Chondrocyte (in vitro differentiated cells): ENCODE measurements around the gene TAB2. TPM values are rescaled to one million over a fixed set of nuclear protein-coding genes. Genes with fewer than 3 reads are reported as not detected.
A peak's percentile ranks its signal among the peaks of the same experiment; 100 is the strongest.

Source experiments
- DNase-seq: peaks from one replicate; pipeline ENCODE4 v3.0.0; 2021; ENCODE audit warnings: mixed read lengths, low spot score
- H3K27ac Mint-ChIP-seq: one replicate; pipeline ENCODE4 v1.8.0; 2021; ENCODE audit warnings: mild to moderate bottlenecking, moderate library complexity, mixed read lengths; ENCODE audit not compliant: unreplicated experiment
- H3K27me3 Mint-ChIP-seq: 2 replicates; pipeline ENCODE4 v1.8.0; 2021; ENCODE audit warnings: low read depth, mixed read lengths
- H3K36me3 Mint-ChIP-seq: 2 replicates; pipeline ENCODE4 v1.8.0; 2021; ENCODE audit warnings: low read depth, mixed read lengths
- H3K4me1 Mint-ChIP-seq: 2 replicates; pipeline ENCODE4 v1.8.0; 2021; ENCODE audit warnings: low read depth, mild to moderate bottlenecking, mixed read lengths
- H3K4me3 Mint-ChIP-seq: one replicate; pipeline ENCODE4 v1.8.0; 2021; ENCODE audit warnings: mild to moderate bottlenecking, moderate library complexity, mixed read lengths; ENCODE audit not compliant: unreplicated experiment
- H3K9me3 Mint-ChIP-seq: 2 replicates; pipeline ENCODE4 v1.8.0; 2021; ENCODE audit warnings: low read depth, mixed read lengths
- total RNA-seq: library from RNA; stranded (reverse); gene quantifications from 3 replicates; pipeline ENCODE4 v1.2.1, GENCODE V29; 2021
- TF ChIP-seq, protein P1 (sequence below): fragments of 200-600 bp; sonication (generic); IDR thresholded peaks from 2 replicates; pipeline ENCODE4 v1.5.0; 2021; ENCODE audit warnings: antibody characterized with exemption, mild to moderate bottlenecking, moderate library complexity

TAB2 gene
- total RNA-seq, 1 donor from 2014 or later: 54.9 TPM

DNA sequence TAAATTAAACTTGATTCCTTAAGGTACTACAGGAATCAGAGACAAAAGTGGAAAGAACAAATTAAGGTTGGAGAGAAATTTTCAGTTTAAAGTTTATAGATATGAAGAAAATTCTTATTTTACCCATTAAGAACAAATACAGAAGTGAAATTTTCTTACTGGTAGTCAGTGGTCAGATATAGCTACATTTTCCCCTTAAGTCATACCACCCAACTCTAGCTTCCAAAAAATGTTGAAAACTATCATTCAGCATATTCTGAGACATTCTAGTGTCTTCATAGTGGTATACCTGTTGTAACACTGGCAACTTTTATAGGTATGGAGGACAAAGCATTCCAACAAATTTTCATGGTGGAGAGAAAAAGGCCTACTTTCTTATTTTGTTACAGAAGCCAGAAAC lies 67.0 kb downstream of the TAB2 start:
- peaks cover 19% of the 10 kb centered on the region for H3K36me3 Mint-ChIP-seq
- no peak for DNase-seq
- no peak overlapping the region for H3K4me3 Mint-ChIP-seq
- TF ChIP-seq, protein P1, sequence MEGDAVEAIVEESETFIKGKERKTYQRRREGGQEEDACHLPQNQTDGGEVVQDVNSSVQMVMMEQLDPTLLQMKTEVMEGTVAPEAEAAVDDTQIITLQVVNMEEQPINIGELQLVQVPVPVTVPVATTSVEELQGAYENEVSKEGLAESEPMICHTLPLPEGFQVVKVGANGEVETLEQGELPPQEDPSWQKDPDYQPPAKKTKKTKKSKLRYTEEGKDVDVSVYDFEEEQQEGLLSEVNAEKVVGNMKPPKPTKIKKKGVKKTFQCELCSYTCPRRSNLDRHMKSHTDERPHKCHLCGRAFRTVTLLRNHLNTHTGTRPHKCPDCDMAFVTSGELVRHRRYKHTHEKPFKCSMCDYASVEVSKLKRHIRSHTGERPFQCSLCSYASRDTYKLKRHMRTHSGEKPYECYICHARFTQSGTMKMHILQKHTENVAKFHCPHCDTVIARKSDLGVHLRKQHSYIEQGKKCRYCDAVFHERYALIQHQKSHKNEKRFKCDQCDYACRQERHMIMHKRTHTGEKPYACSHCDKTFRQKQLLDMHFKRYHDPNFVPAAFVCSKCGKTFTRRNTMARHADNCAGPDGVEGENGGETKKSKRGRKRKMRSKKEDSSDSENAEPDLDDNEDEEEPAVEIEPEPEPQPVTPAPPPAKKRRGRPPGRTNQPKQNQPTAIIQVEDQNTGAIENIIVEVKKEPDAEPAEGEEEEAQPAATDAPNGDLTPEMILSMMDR: no peak
- H3K4me1 Mint-ChIP-seq: peaks cover 22% of the 10 kb centered on the region
- peak overlapping the region; percentile 10 for H3K27ac Mint-ChIP-seq
- no peaks in the 10 kb centered on the region for H3K27me3 Mint-ChIP-seq
- H3K9me3 Mint-ChIP-seq: no peaks in the 10 kb centered on the region

- no peak overlapping the region for H3K4me3 Mint-ChIP-seq
- no peak overlapping the region for H3K27ac Mint-ChIP-seq
- no peaks in the 10 kb centered on the region for H3K27me3 Mint-ChIP-seq
- peaks cover 21% of the 10 kb centered on the region for H3K36me3 Mint-ChIP-seq
- peaks cover 28% of the 10 kb centered on the region for H3K4me1 Mint-ChIP-seq
- no peak for DNase-seq
- no peaks in the 10 kb centered on the region for H3K9me3 Mint-ChIP-seq
- TF ChIP-seq, protein P1: no peak
Observed at GRCh38 chr6:149385998-149386646, 68.6 kb downstream of the TAB2 start.

DNA sequence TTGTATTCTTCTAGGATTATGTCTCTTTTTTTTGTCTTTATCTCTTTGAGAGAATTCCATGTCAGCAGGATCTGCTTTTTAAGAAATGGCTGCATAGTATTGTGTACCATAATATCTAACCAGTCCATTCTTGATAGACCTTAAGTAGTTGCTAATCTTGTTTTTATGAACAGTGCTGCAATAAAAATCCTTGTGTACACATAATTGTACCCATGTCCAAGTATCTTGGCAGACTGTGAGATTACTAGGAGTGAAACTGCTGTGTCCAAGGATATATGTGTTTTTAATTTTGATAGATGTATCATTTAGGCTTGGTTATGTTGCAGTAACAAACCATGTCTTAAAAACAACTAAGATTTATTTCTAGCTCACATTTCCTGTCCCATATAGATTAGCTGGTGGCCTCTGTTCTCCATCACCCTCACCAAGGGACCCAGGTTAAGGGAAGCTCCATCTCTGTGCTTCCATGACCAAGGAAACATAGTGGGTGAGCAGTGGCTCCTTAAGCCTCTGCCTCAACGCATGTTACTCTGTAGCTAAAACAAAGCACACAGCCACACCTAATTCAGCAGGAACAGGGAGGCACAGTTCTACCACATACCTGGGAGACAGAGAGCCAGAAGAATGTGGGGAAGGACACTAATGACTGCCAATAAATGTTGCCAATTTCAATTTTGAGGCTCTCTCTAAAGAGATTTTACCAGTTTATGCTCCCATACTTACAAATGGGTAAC lies 70.4 kb downstream of the TAB2 start:
- Mint-ChIP-seq H3K36me3 (peaks cover 23% of the 10 kb centered on the region), H3K4me1 (peaks cover 42% of the 10 kb centered on the region), H3K27me3 (no peaks in the 10 kb centered on the region), H3K27ac (no peak overlapping the region), H3K9me3 (no peaks in the 10 kb centered on the region), H3K4me3 (no peak overlapping the region)
- DNase-seq: no peak
- TF ChIP-seq, protein P1: no peak

DNA sequence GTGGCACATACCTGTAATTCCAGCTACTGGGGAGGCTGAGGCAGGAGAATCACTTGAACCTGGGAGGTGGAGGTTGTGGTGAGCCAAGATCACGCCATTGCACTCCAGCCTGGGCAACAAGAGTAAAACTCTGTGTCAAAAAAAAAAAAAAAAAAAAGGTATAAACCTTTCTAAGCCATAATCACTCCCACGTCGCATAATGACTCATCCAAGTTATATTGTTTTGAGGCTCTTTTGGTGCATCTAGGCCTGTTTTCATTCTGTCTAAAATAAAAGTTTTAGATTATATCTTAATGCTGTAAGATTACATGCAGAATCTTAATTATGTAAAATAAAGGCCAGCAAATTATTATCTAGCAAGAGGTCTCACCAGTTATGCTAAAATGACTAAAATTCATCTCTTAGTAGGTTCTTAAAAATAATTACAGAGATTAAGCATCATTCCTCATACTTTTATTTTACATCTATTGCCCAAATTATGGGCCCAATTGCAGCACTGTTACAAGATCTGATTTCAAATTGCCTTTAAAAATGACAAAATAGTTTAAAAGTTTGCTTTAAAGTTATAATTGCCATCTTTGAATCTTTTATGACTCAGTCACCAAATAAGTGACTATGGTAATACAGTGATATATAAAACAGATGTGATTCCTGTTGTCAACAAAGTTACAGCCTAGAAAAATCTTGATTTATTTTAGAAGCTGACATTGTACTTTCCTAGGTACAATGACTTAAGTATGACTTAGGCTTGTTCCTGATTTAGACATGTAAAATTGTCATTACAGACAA lies 72.2 kb downstream of the TAB2 start:
- TF ChIP-seq, protein P1: no peak
- Mint-ChIP-seq H3K4me1 (peaks cover 42% of the 10 kb centered on the region), H3K4me3 (no peak overlapping the region), H3K27ac (no peak overlapping the region), H3K27me3 (no peaks in the 10 kb centered on the region), H3K36me3 (peaks cover 23% of the 10 kb centered on the region), H3K9me3 (no peaks in the 10 kb centered on the region)
- no peak for DNase-seq

- Mint-ChIP-seq H3K9me3 (no peaks in the 10 kb centered on the region), H3K36me3 (peaks cover 18% of the 10 kb centered on the region), H3K4me3 (no peak overlapping the region), H3K4me1 (peaks cover 37% of the 10 kb centered on the region), H3K27ac (no peak overlapping the region), H3K27me3 (no peaks in the 10 kb centered on the region)
- TF ChIP-seq, protein P1: no peak
- no peak for DNase-seq
Observed at GRCh38 chr6:149392093-149392492, 74.6 kb downstream of the TAB2 start.
